Thoracic aorta (tissue), 2 donors: Measurements from ENCODE around the gene CRYBA2. TPM values are rescaled to one million over a fixed set of nuclear protein-coding genes. Genes with fewer than 3 reads are reported as not detected.
A peak's percentile ranks its signal among the peaks of the same experiment; 100 is the strongest.

Experiments used
- ATAC-seq: fragments of 150-250 bp; one replicate; pipeline ENCODE4 v1.8.0; 2017; ENCODE audit warnings: low read depth; ENCODE audit not compliant: insufficient number of reproducible peaks, low FRiP score
- DNase-seq: peaks from one replicate; pipeline ENCODE4 v3.0.0-alpha.2; 2020; ENCODE audit warnings: low spot score
- H3K27ac ChIP-seq, 2 donors: fragments of 200-600 bp; sonication (generic); 1 replicate in 1 of 2; 2 replicates in 1 of 2; pipeline ENCODE4 v1.5.1; 2016; ENCODE audit warnings: mild to moderate bottlenecking in 2 of 2, moderate library complexity in 2 of 2
- H3K27me3 ChIP-seq: fragments of 200-600 bp; sonication (generic); replicated peaks from 2 replicates; pipeline ENCODE4 v1.6.0; 2016; ENCODE audit warnings: mild to moderate bottlenecking; ENCODE audit not compliant: insufficient read depth
- H3K36me3 ChIP-seq: fragments of 200-600 bp; sonication (generic); one replicate; pipeline ENCODE4 v1.5.1; 2016
- H3K4me1 ChIP-seq, 2 donors: fragments of 200-600 bp; sonication (generic); 1 replicate in 1 of 2; 2 replicates in 1 of 2; pipeline versions ENCODE4 v1.5.1 to v1.6.0; 2016; ENCODE audit warnings: low read depth in 2 of 2, mild to moderate bottlenecking in 1 of 2; ENCODE audit not compliant: control insufficient read depth in 1 of 2
- H3K4me3 ChIP-seq: fragments of 200-600 bp; sonication (generic); 2 replicates; pipeline ENCODE4 v1.5.1; 2016; ENCODE audit warnings: mild to moderate bottlenecking
- H3K9me3 ChIP-seq: fragments of 200-600 bp; sonication (generic); 2 replicates; pipeline ENCODE4 v1.5.1; 2016
- total RNA-seq, 2 donors: library from RNA; depleted of rRNA; stranded (reverse); fragments of >200 nt; gene quantifications; one replicate each; pipeline versions ENCODE4 v1.1.0 to v1.2.3, GENCODE V29; 2016
- TF ChIP-seq, protein P1 (sequence below): fragments of 200-600 bp; sonication (generic); IDR thresholded peaks from one replicate; pipeline ENCODE4 v1.5.1; 2019; ENCODE audit warnings: antibody characterized with exemption

The CRYBA2 gene
- total RNA-seq, 2 donors from 2014 or later = not detected

DNA sequence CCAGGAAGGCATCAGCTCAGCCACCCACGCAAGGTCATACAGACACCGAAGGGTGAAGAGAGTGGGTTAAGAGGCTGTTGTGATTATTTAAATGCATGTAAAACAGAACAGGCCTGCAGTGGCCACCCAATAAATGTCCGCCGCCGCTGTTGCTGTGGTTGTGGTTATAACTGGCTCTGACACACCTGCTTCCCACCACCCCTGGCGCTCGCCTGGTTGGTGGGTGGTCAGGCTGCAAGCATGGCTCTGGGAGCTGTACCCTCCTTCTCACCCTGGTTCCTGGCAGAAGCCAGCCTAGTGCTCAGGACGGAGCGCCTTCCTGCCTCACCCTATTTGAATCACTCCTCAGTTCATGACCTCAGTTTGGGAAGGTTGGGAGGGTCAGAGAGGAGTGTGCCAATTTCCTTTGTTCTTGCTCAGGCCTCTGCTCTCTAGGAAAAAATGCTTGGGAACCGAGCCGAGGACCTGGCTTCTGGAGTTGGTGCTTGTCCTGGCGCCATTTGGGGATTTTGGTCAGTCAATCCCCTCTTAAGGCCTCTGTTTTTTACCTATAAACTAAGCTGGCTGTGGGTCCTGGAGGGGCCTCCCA is 5.3 kb upstream of the CRYBA2 start:
- no peak overlapping the region for H3K27ac ChIP-seq
- no peaks in the 10 kb centered on the region for H3K36me3 ChIP-seq
- TF ChIP-seq, protein P1, sequence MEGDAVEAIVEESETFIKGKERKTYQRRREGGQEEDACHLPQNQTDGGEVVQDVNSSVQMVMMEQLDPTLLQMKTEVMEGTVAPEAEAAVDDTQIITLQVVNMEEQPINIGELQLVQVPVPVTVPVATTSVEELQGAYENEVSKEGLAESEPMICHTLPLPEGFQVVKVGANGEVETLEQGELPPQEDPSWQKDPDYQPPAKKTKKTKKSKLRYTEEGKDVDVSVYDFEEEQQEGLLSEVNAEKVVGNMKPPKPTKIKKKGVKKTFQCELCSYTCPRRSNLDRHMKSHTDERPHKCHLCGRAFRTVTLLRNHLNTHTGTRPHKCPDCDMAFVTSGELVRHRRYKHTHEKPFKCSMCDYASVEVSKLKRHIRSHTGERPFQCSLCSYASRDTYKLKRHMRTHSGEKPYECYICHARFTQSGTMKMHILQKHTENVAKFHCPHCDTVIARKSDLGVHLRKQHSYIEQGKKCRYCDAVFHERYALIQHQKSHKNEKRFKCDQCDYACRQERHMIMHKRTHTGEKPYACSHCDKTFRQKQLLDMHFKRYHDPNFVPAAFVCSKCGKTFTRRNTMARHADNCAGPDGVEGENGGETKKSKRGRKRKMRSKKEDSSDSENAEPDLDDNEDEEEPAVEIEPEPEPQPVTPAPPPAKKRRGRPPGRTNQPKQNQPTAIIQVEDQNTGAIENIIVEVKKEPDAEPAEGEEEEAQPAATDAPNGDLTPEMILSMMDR = no peak
- no peaks in the 10 kb centered on the region for H3K9me3 ChIP-seq
- H3K27me3 ChIP-seq = peaks cover 29% of the 10 kb centered on the region
- DNase-seq (no peak), ATAC-seq (no peak)
- peaks cover 23 to 34% of the 10 kb centered on the region in 2 donors for H3K4me1 ChIP-seq
- no peak overlapping the region for H3K4me3 ChIP-seq

DNA sequence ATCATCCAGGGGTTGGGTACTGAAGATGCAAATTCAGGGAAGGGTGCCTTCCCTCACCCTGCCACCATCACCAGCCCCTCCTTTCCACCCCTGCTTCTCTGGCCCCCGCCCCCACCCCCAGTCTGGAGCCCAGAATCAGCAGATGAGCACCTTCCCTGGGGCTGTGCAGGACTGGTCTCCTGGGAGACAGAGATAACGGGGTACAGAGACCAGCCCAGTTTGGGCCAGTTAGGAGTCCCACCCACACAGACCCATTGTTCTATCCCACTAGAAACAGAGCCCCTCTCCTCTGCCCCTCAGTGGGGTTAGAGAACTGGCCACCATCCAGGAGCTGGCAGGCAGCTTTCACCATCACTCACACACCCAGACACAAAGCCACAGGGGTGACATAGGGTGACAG is 4.5 kb upstream of the CRYBA2 start:
- no peak overlapping the region for H3K4me3 ChIP-seq
- H3K27ac ChIP-seq = no peak overlapping the region
- H3K4me1 ChIP-seq = peaks cover 21 to 37% of the 10 kb centered on the region in 2 donors
- TF ChIP-seq, protein P1 = no peak
- H3K36me3 ChIP-seq = no peaks in the 10 kb centered on the region
- H3K9me3 ChIP-seq = no peaks in the 10 kb centered on the region
- DNase-seq (no peak), ATAC-seq (no peak)
- H3K27me3 ChIP-seq = peaks cover 26% of the 10 kb centered on the region

DNA sequence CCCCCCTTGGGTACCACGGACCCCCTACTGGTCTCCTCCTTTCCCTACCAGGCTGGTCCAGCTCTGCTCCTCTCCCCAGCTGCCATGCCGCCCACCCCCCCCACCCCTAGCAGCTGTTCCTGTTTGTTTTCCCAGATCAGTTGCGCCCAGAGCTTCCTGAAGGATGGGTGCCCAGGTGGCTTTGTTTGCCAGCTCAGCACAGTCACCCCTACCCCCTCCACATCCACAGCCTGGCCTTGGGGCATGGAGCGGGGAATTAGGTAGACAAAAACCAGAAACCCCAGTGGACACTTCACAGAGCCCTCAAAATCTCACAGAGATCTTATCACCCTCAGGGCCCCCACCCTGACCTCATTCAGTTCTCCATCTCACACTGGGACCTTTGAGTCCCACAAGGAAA is 3.7 kb upstream of the CRYBA2 start:
- ATAC-seq = no peak
- H3K27ac ChIP-seq = no peak overlapping the region

DNA sequence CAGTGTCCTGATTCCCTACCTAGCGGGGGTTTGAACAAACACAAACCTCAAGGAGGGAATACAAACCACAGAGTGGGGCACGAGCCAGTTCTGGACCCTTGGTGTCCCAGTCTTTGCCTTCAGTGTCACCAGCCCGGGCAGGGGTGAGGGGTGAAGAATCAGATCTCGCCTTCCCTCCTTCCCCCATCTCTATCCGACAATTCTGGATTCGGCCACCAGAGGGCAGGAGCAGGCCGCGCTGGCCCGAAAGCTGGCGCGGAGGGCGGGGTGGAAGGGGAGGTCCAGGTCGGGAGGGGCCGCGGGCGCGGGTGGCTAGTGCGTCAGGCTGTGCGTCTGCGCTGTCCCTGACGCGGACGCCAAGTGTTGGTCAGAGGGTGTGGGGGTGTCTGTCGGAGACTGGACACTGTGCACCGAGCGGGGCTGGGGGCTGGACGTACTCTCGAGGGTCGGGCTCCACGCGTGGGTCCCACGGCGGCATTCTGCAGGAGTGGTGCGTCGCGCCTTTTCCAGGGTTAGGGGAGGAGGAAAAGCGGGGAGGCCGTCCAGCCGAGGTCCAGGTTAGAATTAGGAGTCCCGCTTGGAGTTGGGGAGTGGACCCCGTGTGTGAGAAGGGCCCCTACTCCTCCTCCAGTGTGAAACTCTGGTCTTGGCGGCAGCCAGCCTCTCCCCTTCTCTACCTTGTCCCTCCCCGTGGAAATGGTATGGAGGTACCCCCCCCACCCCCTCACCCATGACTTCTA is 2.9 kb upstream of the CRYBA2 start:
- Histone ChIP-seq H3K4me1 (peaks cover 9 to 25% of the 10 kb centered on the region in 2 donors), H3K27ac (no peak overlapping the region), H3K9me3 (no peaks in the 10 kb centered on the region), H3K27me3 (peaks cover 29% of the 10 kb centered on the region), H3K4me3 (peak overlapping the region; percentile 63), H3K36me3 (no peaks in the 10 kb centered on the region)
- no peak for ATAC-seq
- DNase-seq = peak; percentile 65
- TF ChIP-seq, protein P1 = peak; percentile 93

More for the DNA sequence above, 3.7 kb upstream of the CRYBA2 start:
- no peaks in the 10 kb centered on the region for H3K9me3 ChIP-seq
- no peak for DNase-seq
- TF ChIP-seq, protein P1 = no peak
- H3K4me3 ChIP-seq = no peak overlapping the region
- no peaks in the 10 kb centered on the region for H3K36me3 ChIP-seq
- H3K27me3 ChIP-seq = peaks cover 26% of the 10 kb centered on the region
- H3K4me1 ChIP-seq = peaks cover 13 to 32% of the 10 kb centered on the region in 2 donors

DNA sequence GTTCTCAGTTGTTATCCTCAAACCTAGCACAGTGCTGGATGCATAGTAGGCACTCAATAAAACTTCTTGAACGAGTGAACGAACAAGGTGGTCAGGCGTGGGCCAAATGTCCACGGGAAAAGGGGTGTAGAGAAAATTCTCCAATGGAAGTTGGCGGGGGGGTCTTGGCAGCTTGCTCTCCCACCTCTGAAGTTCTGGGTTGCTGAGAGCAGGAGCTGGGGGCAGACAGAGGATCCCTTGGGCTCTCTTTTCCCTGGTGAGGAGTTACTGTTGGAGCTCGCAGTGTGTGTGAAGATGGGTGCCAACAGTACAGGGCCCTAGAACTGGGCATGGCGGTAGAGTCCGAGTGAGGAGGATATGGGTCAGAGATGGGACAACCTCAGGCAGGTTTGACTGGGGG is 2.3 kb upstream of the CRYBA2 start:
- Histone ChIP-seq H3K4me3 (peak overlapping the region; percentile 63), H3K4me1 (peaks cover 9 to 25% of the 10 kb centered on the region in 2 donors), H3K36me3 (no peaks in the 10 kb centered on the region), H3K27ac (no peak overlapping the region), H3K27me3 (peaks cover 25% of the 10 kb centered on the region), H3K9me3 (no peaks in the 10 kb centered on the region)
- no peak for ATAC-seq
- no peak for DNase-seq
- TF ChIP-seq, protein P1 = no peak
